Fibroblast of the aortic adventitia (primary cell): ENCODE data around the gene NOS3. TPM values are rescaled to one million over a fixed set of nuclear protein-coding genes. Genes with fewer than 3 reads are reported as not detected.
A peak's percentile ranks its signal among the peaks of the same experiment; 100 is the strongest.

ENCODE experiments used
- DNase-seq: peaks from one replicate; pipeline ENCODE4 v3.0.0-alpha.2; 2010; ENCODE audit warnings: low read depth
- H3K4me3 ChIP-seq: 2 replicates; pipeline ENCODE4 v1.5.1; 2011; ENCODE audit warnings: low read depth, mild to moderate bottlenecking, control low read depth, low read length, moderate library complexity
- total RNA-seq: library from RNA; depleted of rRNA; stranded (reverse); fragments of >200 nt; gene quantifications from 2 replicates; pipeline ENCODE4 v1.2.3, GENCODE V29; 2012; ENCODE audit warnings: low replicate concordance
- TF ChIP-seq, protein P1 (sequence below): IDR thresholded peaks from 2 replicates; pipeline ENCODE4 v1.5.1; 2011; ENCODE audit warnings: mild to moderate bottlenecking, low read length, control low read depth, inconsistent platforms; ENCODE audit not compliant: insufficient read depth

NOS3 gene
- total RNA-seq, 1 donor, result 0.36 TPM

DNA sequence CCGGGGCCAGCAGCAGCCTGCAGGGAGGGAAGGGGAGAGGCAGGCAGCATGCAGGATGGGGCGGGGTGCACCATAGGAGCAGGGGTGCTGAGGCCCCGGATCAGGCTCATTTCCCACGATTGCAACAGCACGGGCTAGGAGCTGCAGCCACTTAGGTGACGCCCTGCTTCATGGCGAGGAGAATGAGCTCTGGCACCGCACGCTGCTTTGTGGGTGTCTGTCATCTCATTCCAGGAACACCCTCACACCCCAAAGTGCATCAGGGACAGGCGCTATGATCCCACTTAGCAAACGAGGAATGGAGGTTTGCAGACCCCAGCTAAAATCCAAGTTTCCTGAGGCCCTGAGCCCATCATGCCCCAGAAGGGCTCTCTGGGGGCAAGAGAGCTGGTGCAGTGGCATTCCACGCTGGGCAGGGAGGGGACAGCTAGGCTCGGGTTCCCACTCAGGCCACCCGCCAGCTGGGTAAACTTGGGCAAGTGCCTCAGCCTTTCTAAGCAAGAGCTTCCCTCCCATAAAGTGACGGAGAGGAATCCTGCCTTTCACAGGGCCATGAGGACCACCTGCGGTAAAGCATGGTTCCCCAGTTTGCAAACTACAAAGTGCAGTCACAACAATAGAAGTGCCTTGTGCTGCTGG is 22.0 kb upstream of the NOS3 start:
- no peak for DNase-seq
- no peak overlapping the region for H3K4me3 ChIP-seq
- TF ChIP-seq, protein P1, sequence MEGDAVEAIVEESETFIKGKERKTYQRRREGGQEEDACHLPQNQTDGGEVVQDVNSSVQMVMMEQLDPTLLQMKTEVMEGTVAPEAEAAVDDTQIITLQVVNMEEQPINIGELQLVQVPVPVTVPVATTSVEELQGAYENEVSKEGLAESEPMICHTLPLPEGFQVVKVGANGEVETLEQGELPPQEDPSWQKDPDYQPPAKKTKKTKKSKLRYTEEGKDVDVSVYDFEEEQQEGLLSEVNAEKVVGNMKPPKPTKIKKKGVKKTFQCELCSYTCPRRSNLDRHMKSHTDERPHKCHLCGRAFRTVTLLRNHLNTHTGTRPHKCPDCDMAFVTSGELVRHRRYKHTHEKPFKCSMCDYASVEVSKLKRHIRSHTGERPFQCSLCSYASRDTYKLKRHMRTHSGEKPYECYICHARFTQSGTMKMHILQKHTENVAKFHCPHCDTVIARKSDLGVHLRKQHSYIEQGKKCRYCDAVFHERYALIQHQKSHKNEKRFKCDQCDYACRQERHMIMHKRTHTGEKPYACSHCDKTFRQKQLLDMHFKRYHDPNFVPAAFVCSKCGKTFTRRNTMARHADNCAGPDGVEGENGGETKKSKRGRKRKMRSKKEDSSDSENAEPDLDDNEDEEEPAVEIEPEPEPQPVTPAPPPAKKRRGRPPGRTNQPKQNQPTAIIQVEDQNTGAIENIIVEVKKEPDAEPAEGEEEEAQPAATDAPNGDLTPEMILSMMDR, result no peak

GRCh38 chr7:150969475-150969874 is 21.3 kb upstream of the NOS3 start:
- TF ChIP-seq, protein P1, result no peak
- H3K4me3 ChIP-seq, result no peak overlapping the region
- no peak for DNase-seq

- TF ChIP-seq, protein P1, result no peak
- H3K4me3 ChIP-seq, result no peak overlapping the region
Observed at GRCh38 chr7:150970424-150970823, 20.4 kb upstream of the NOS3 start.

DNA sequence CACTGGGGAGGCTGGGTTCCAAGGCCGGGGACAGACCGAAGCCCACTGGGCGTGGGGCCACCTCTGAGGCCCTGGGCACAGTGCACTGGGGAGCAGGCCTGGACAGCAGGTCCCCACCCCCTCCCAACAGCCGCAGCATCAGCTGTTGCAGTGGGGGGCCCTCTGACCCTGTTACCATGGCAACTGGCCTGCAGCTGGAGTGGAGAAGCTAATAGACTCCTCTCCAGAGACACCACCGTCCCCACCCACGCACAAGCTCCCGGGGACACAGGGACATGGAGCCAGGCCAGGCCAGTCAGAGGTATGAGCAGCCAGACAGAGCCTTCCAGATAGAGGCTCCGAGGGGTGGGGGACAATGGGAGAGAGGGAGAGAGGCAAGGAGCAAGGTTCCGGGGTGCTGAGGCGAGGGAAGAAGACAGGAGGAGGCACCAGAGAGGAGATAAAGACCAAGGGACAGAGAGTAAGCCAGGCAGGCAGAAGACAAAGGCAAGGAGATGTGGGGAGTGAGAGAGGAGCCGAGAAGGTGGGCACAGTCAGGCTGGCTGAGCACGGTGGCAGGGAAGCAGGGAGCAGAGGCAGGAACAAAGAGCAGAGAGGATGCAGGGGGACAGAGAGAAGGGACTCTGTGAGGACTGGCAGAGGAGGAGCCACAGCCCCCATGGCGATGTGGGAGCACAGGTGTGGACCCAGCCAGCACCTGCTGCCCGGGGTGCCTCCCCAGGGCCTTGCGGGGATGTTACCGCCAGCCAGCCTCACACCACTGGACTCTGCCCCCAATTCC is 19.4 kb upstream of the NOS3 start:
- DNase-seq, result no peak
- no peak overlapping the region for H3K4me3 ChIP-seq
- TF ChIP-seq, protein P1, result no peak

More at GRCh38 chr7:150970424-150970823, 20.4 kb upstream of the NOS3 start:
- DNase-seq, result no peak

GRCh38 chr7:150972023-150972468 is 18.8 kb upstream of the NOS3 start:
- H3K4me3 ChIP-seq, result no peak overlapping the region
- TF ChIP-seq, protein P1, result no peak
- DNase-seq, result peak; percentile 41

DNA sequence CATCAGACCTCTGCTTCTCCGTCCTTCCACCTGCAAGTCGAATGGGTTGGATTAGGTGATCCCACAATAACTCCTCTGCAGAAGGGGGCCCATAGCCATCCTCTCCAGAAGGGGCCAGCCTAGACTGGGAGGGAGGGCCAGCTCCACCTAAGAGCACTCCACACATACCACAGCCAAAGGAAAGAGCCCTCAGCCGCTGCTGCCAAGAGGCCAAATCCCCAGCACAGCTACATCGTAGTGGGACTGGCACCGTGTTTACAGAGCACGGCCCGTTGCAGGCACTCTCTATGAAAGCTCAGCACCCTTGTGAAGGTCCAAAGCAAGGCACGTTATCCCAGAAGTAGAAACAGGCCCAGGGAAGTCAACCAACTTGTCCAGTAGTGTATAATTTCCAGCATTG is 18.1 kb upstream of the NOS3 start:
- H3K4me3 ChIP-seq, result no peak overlapping the region
- TF ChIP-seq, protein P1, result no peak
- no peak for DNase-seq
